GM21786 (cell line): ENCODE data around the gene RAMP1.
"Not testable (repeated sequence)": the region's sequence is repeated elsewhere in the genome, so short reads cannot be mapped to it uniquely, and the experiment has no call there.

ENCODE experiments used
- ATAC-seq: cut with Tn5 transposase; IDR thresholded peaks from one replicate; pipeline ENCODE4 v1.9.1; 2021; ENCODE audit not compliant: unreplicated experiment

Gene RAMP1

DNA sequence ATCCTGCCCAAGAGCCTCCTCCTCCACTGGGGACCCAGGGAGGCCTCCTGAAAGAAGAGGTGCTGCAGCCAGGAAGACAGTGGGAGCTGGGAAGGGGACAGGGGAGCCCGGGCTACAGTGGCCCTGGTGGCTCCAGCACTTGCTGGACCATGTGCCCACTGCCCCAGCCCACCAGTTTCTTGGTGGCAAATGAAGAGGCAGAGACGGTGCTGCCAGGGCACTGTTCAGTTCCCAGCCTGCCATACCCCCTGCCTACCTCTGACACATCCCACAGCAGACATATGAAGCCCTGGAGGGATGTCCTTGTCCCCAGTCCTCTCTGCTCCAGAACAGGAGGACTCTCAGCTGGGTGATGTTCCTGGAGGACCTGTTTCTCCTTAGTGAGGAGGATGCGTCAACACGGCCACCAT is 3.7 kb downstream of the RAMP1 start:
- ATAC-seq = no peak

DNA sequence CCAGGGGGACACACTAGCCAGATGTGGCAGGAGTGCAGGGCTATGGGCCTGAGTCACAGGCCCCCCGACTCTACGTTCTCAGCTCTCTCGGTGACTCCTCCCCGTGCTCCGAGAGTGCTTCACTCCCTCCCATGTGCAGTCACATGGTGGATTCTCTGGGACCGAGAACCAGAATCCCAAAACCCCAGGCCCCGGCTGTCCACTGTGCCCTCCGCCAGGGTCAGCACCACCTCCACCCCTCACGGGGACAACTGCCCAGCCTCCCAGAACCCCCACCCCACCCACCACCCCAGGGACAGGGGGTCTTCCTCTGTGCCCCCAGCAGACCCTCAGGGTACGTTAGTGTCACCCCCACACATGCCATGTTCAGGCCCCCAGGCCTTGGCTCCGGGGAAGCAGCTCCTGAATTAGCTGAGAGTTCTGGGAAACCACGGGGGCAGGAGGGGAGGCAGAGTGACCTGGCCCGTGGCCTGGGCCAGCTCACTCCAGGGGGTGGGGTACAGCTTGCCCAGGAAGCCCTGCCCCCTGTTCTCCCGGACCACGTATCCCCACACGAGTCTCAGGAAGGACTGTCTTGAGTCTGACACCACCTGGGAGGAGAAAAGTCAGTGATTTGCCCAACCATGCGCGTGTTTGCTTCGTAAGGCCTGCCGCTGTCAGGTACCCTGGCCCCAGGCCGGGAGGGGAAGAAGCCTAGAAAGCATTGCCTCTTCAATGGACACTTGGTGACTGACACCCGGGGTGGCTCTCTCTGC is 4.4 kb downstream of the RAMP1 start:
- no peak for ATAC-seq

DNA sequence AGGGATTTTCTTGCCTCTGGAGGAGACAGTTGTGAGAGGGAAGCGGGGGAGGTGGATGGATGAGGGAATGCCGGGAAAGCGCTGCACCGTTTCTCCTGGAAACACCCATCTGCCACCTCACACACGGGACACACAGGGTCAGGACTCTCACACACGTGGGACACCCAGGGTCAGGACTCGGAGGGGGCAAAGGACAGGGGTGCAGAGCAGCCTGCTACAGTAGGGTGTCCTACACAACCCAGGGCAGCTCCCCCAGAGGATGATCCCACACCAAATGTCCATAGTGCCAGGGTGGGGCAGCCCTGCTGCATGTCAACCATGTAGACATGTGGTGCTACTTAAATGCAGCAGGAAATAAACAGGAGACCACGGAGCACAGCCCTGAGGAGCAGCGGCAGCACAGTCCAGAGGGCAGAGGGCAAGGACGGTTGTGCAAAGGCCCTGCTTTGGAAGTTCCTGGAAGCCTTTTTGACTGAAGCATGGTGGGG is 5.1 kb downstream of the RAMP1 start:
- no peak for ATAC-seq

DNA sequence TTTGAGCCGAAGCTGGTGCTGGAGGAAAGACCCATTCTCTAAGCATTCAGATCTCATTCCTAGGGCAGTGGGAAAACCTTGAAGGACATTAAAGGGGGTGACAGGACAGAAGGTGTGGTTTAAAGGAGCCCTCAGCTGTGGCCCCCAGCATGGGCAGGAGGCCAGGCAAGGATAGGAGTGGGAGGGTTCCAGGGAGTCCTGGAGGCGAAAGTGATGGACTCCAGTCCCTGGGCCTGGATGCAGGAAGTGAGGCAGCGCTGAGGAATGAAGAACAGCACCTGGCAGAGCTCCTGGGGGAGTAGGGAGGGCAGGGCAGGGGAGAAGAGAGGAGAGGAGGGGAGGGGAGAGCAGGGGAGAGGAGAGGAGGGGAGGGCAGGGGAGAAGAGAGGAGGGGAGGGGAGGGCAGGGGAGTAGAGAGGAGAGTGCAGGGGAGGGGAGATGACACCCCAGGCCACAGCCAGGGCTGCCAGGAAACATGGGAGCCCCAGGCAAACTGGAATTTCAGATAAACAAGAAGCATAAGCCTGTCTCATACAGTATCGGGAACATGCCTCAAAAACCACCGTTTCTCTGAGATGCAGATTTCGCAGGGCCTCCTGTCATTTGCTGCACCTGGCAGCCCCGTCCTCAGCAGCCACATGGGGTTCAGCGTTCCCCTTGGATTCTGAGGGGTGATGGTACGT is 5.7 kb downstream of the RAMP1 start:
- no peak for ATAC-seq

DNA sequence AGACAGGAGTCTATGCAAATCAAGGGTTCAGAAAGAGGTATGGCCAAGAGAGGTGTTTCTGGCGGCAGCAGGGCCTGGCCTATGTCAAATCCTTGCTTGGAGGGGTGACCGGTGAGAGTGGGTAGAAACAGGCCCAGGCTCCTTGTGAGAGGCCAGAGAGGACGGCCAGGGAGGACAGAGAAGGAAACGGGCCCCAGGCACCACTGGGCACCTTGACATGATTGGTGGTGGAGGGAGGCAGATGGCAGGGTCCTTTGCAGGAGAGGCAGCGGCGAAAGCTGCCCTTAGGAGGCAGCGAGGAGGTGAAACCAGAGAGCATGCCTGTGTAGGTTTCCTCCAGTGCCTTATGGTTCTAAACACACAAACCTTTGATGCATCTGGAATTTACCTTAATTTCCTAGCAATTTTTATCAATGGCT is 6.2 kb downstream of the RAMP1 start:
- ATAC-seq = no peak

DNA sequence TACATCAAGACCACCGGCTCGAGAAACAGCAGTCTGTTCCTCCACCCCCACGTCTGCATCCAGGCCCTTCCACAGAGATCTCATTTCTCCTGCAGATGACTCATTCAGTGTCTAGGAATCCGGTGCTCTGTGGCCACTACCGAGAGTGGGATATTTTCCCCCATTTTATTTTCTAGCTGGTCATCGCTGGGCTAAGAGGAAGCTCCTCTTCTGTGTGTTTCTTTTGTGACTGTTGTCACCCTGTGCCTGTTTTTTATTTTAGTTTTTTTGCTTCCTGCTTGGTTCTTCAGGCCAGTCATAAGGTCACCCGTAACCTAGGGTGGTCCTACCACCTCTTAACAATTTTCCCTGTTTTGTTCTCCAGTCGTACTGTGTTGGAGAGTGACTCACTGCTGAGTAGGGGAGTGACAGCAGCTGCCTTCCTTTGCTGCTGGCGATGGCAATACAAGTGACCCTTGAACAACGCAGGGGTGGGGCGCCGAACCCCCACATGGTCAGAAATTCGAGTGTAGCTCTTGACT is 6.7 kb downstream of the RAMP1 start:
- no peak for ATAC-seq

DNA sequence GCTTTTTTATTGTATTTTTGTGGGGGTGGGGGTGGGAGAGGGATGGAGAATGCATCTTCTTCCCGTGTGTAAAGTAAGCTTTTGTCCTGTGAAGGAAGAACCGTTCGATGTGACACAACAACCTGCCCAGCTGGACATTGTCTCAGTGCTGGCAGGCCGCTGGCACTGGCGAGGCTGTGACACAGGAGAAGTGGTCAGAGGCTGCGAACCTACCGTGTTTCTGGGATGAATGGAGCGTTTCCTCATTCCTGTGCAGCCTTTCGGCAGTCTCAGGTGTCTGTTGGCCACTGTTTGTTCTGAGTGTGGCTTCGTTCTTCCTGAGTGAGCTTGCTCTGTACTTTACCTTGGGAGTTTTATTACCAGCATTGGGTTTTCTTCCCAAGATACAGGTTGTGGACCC is 8.0 kb downstream of the RAMP1 start:
- ATAC-seq = no peak

DNA sequence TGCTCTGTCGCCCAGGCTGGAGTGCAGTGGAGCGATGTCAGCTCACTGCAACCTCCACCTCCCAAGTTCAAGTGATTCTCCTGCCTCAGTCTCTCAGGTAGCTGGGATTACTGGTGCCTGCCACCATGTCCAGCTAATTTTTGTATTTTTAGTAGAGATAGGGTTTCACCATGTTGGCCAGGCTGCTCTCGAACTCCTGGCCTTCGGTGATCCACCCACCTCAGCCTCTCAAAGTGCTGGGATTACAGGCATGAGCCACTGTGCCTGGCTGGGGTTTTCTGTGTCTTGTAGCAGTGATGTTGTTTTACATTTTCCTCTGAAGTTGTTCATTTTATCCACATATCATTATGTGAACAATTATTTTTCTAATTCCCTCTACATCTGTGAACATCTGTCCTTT is 8.7 kb downstream of the RAMP1 start:
- ATAC-seq = not testable (repeated sequence)

DNA sequence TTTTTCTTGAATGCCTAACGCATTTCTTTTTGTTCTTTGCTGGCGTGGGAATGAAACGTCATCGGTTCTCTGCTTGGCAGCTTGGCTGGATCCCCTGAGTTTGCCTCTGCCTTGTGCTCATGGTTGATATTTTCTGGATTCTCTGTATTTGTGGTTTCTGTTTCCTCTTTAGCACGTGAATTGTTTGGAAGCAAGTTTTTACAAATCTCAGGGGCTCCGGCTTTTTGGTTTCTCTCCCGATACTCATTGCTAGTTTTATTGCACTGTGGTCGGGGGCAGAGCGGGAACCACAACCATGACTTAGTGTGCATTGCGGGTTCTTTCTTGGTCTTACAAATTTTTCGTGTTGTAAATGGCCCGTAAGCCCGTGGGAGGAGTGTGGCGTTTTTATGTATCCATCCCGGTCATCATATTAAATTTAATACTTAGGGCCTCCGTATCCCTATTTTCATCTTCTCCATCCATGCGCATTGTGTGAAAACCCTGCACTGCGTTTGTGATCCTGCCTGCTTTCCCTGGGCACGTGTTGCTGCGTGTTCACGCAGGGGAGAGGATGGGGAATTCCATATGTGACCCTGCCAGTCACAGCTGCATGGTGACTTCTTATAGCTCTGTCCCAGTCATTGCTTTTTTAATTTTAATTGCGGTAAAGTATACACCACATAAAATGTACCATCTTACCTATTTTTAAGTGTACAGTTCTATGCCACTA is 9.4 kb downstream of the RAMP1 start:
- no peak for ATAC-seq

DNA sequence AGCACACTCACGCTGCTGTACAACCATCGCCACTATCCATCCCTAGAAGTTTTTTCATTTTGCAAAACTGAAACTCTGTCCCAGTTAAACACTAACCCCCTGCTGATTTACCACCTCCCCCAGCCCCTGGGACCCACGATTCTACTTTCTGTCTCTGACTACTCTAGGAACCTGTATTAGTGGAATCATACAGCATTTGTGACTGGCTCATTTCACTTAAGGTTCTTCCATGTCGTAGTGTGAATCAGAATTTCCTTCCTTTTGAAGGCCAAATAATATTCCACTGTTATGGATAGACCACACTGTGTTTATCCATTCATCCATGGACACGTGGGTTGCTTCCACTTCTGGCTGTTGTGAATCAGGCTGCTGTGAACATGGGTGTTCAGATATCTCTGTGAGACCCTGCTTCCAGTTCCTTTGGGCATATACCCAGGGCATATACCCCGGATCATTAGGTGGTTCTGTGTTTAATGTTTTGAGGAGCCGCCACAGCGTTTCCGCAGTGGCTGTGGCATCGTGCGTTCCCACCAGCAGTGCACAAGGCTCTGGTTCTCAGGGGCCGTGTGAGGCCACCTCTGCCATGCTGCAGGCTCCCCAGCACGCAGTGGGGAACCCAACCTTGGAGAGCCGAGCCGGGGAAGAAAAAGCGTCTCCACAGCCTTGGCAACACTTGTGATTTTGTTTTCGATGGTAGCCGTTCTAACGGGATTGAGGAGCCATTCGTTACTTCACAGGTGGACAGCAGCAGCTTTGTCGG is 10.1 kb downstream of the RAMP1 start:
- ATAC-seq = no peak

DNA sequence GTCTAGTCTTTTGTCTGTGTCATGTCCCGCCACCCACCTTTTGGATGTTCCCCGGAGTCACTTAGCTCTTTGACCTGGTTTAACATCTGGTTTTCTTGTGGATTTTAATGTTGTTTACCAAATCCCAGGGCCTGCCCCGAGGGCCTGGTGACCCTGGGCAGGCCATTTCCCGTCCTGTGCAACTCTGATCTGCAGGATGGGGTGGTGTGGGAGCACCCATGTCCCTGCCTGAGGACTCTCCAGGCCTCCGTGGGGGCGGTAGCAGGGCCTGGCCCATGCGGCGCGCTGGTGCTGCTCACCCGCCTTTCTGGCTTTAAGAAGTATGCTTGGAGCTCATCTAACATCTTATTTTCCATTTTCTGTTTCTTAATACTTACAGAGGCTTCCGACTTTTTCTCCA is 10.7 kb downstream of the RAMP1 start:
- ATAC-seq = no peak

DNA sequence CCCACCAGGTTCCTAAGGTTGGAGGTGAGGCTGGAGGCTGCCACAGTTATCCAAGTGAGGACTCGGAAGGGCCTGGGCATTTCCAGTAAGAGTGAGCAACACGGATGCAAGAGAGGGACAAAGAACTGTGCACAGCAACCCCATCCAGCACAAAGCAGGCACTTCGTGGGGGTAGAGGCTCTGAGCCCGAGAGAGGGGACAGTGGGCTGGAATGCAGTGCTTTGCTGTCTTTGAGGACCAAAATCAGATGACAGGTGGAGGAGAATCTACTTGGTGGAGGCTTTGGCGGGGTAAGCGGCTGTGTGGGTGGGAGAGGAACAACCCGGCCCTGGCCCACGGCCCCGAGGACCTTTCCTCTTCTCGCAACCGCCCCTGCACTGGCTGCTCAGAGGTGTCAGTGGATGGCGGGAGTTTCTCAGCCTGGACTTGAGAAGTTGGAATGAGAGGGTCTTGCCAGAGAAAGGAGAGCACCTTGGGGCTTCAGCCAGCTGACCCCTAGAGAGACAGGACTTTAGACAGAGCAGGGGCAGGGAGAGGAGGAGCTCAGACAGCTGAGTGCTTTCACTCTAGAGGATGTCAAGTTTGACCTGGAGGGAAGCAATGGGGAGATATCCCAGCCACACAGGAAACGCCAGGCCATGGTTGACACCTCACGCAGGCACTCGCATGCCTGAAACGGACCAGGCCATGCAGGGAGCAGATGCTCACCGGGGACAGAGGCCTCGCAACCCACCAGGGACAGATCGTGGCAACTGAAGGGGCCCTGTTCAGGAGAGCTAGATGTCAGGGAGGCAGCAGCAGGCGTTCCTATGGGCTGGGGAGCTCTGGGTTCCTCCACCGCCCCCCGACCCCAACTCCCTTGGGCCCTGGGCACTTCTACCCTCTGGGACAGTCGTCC is 11.6 kb downstream of the RAMP1 start:
- no peak for ATAC-seq

DNA sequence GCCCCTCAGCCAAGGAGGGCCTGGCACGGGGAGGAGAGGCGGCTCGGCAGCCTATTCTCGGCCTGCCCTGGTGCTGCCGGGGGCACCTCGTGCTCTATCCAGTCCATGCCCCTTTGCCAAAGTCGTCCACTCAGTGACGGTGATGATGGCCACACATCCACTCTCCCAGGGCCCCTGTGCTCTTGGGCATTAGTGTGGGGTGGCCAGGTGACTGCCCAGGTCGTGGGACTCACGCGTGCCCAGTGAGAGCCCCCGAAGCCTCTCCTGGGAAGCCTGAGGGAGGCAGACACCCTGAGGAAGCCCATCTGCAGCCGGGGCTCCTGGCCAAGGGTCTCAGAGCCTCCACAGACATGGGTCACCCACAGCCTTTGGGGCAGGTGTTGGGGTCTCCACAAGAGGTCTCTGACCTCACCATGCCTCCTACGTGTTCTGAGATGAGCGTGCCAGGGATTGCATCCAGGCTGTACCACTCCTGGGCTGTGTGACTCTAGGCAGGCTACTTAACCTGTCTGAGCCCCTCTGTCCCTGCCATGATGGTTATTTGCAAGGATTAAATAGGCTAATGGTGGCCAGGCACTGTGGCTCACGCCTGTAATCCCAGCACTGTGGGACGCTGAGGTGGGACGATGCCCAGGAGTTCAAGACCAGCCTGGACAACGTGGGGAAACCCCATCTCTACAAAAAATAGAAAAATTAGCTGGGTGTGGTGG is 12.9 kb downstream of the RAMP1 start:
- ATAC-seq = no peak

DNA sequence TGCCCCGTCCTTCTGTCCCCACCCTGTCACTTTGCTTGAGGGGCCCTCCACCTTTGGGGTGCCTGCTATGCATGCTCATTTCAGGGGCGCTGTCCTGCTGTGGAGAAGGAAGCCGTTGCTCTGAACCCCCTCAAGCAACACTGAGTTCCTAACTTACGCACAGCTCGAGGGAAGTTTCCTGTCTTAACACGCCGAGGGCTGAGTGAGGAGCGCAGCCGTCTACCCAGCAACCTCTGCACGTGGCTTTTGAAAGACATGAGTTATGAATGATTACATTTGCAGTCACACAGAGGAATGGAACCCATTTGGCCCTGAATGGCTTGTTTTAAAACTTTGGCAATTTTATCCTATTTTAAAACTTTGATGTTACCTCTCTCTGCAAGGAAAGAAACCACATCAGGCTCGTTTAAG is 14.0 kb downstream of the RAMP1 start:
- no peak for ATAC-seq

DNA sequence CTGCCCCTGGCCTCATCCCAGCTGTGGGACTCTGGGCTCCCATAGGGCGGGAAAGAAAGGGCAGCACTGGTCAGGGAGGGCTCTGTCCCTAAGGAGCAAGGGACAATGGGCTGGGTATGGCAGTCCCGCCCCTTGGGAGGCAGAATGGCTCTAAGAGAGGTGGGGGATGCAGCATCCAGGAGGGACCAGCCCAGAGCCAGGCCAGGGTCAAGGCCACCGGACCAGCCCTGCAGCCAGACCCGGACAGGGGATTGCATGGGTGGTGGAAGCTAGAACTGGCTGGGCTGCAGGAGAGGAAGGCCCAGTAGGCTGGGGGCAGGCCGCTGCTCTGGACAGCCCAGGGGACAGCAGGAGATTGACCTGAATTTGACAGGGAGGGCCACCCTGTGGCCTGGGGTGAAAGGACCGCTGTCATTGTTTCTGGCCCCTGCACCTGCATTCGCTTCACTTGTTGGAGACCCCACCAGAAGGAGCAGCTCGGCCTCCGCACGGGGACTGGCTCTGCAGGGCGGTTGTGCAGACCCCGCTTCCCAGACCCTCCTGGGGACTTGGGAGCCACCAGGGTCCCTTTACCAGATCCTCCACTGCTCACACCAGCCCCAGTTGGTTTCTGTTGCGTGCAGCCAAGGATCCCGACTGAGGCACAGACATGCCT is 14.6 kb downstream of the RAMP1 start:
- no peak for ATAC-seq

DNA sequence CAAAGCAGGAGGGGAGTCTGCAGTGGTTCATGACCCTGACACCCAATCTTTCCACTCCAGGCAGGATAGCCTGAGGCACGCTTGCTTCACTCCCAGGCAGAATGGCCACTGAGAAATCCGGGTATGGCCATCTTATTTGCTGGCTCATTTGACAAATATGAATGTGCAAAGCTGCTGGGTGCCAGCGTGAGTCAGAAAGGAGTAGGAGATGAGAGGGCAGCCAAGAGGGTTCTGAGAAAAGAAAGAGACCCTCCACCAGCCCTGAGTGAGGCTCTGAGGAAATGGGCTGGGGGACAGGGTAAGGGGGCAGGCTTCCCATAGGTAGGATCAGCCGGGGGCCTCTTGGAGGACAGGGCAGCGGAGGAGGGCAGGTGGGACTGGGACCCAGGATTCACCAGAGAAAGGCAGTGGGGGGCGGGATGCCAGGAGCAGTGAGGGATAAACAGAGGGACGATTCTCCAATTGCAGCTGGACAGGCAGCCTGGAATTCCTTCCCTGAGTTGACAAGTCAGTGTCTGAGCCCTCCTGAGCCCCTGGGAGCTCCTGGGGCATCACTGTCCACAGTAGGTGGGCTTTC is 15.2 kb downstream of the RAMP1 start:
- ATAC-seq = no peak

DNA sequence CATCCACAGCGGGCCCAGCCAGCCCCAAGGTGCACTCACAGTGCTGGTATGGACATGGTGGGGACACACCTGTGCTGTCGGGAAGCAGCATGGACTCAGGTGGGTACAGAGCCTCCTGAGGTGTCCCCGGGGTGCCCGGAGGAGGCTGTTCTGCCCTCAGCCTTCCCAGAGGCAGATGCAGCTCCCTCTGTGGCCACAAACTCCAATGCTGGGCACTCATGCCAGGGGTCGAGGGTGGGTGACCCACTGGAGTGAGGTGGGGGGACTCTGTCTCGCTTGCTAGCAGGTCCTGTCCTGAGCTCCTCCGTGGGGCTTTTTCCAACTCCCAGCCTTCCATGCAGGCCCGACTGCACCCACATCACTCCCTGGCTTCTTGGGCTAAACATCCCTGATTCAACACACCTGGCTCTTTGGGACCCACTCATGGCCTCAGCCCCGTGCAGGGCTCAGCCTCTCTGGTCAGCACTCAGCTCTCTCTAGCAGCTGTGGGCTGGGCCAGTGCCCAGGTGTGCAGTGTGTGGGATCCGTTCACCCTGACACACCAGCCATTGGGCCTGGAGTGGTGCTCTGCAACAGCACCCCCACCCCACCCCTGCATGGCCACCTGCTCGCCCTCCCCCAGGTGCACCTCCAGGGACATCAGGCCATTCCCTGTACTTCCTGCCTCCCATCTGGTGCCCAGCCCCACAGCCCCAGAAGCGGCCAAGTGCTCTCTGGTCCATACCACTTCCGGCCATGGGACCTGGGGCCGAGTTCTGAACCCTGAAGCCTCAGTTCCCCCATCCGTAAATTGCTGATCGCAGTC is 16.0 kb downstream of the RAMP1 start:
- ATAC-seq = no peak
